KMS-11 (cell line): ENCODE results near the gene DMKN.

Source experiments
- H2AFZ ChIP-seq: fragments of 200-600 bp; sonication (generic); 2 replicates; pipeline ENCODE4 v1.6.1; 2016; ENCODE audit warnings: antibody characterized with exemption, mixed run types, low read depth
- H3K27ac ChIP-seq: fragments of 200-600 bp; sonication (generic); 2 replicates; pipeline ENCODE4 v1.6.1; 2016; ENCODE audit warnings: mild to moderate bottlenecking, mixed run types
- H3K27me3 ChIP-seq: fragments of 200-600 bp; sonication (generic); 2 replicates; pipeline ENCODE4 v1.6.1; 2017; ENCODE audit warnings: mild to moderate bottlenecking, low read depth, mixed run types, moderate library complexity; ENCODE audit not compliant: insufficient read depth
- H3K36me3 ChIP-seq: fragments of 200-600 bp; sonication (generic); 2 replicates; pipeline ENCODE4 v1.6.1; 2017; ENCODE audit warnings: mild to moderate bottlenecking, mixed run types; ENCODE audit not compliant: insufficient read depth
- H3K4me1 ChIP-seq: fragments of 200-600 bp; sonication (generic); 2 replicates; pipeline ENCODE4 v1.6.1; 2016; ENCODE audit warnings: mild to moderate bottlenecking, low read depth, mixed run types; ENCODE audit not compliant: poor library complexity, severe bottlenecking
- H3K4me2 ChIP-seq: fragments of 200-600 bp; sonication (generic); 2 replicates; pipeline ENCODE4 v1.7.0; 2016; ENCODE audit warnings: mild to moderate bottlenecking, mixed run types
- H3K4me3 ChIP-seq: fragments of 200-600 bp; sonication (generic); IDR thresholded peaks from 2 replicates; pipeline ENCODE4 v1.6.1; 2017; ENCODE audit warnings: low read depth, low read length, mixed read lengths; ENCODE audit not compliant: insufficient read depth
- H3K79me2 ChIP-seq: fragments of 200-600 bp; sonication (generic); 2 replicates; pipeline ENCODE4 v1.6.1; 2016; ENCODE audit warnings: low read depth, mixed run types; ENCODE audit not compliant: insufficient read depth
- H3K9ac ChIP-seq: fragments of 200-600 bp; sonication (generic); 2 replicates; pipeline ENCODE4 v1.6.1; 2016; ENCODE audit warnings: mild to moderate bottlenecking, mixed run types
- H4K20me1 ChIP-seq: fragments of 200-600 bp; sonication (generic); 2 replicates; pipeline ENCODE4 v1.6.1; 2016; ENCODE audit warnings: mild to moderate bottlenecking, mixed run types; ENCODE audit not compliant: insufficient read depth
- CTCF ChIP-seq: fragments of 200-600 bp; sonication (generic); conservative IDR thresholded peaks from 2 replicates; pipeline ENCODE4 v1.6.1; 2017; ENCODE audit warnings: low read depth, mild to moderate bottlenecking, antibody characterized with exemption, low read length, moderate library complexity, mixed read lengths

DMKN gene

GRCh38 chr19:35551091-35551810 is 37.8 kb upstream of the DMKN start:
- H2AFZ ChIP-seq, result no peak overlapping the region
- no peaks in the 10 kb centered on the region for H3K36me3 ChIP-seq
- peaks cover 8% of the 10 kb centered on the region for H3K4me1 ChIP-seq
- H3K27ac ChIP-seq, result no peak overlapping the region
- no peak overlapping the region for H3K9ac ChIP-seq
- no peak for TF ChIP-seq CTCF
- no peak overlapping the region for H3K4me2 ChIP-seq
- no peaks in the 10 kb centered on the region for H4K20me1 ChIP-seq
- H3K27me3 ChIP-seq, result peaks cover 17% of the 10 kb centered on the region; the same call in 1 of the 2 replicates
- H3K4me3 ChIP-seq, result no peak overlapping the region
- no peaks in the 10 kb centered on the region for H3K79me2 ChIP-seq

GRCh38 chr19:35549879-35550523 is 36.6 kb upstream of the DMKN start:
- Histone ChIP-seq H3K27ac (no peak overlapping the region), H3K4me2 (no peak overlapping the region), H3K4me1 (peaks cover 9% of the 10 kb centered on the region), H3K79me2 (no peaks in the 10 kb centered on the region), H3K27me3 (peaks cover 14% of the 10 kb centered on the region; the same call in 1 of the 2 replicates), H3K4me3 (no peak overlapping the region), H4K20me1 (no peaks in the 10 kb centered on the region), H3K9ac (no peak overlapping the region), H3K36me3 (no peaks in the 10 kb centered on the region), H2AFZ (no peak overlapping the region)
- no peak for TF ChIP-seq CTCF

GRCh38 chr19:35549174-35549788 is 35.8 kb upstream of the DMKN start:
- H3K36me3 ChIP-seq, result no peaks in the 10 kb centered on the region
- TF ChIP-seq CTCF, result peak; percentile 91
- no peak overlapping the region for H3K27ac ChIP-seq
- H3K4me3 ChIP-seq, result no peak overlapping the region
- H4K20me1 ChIP-seq, result no peaks in the 10 kb centered on the region
- H3K4me1 ChIP-seq, result peaks cover 13% of the 10 kb centered on the region
- no peak overlapping the region for H3K4me2 ChIP-seq
- peaks cover 10% of the 10 kb centered on the region; the same call in 1 of the 2 replicates for H3K27me3 ChIP-seq
- no peaks in the 10 kb centered on the region for H3K79me2 ChIP-seq
- H2AFZ ChIP-seq, result no peak overlapping the region
- H3K9ac ChIP-seq, result no peak overlapping the region

GRCh38 chr19:35546532-35546931 is 33.1 kb upstream of the DMKN start:
- Histone ChIP-seq H3K9ac (peak overlapping the region; percentile 94; the same call in 1 of the 2 replicates), H3K4me2 (peak overlapping the region; percentile 91), H3K36me3 (no peaks in the 10 kb centered on the region), H4K20me1 (no peaks in the 10 kb centered on the region), H3K79me2 (no peaks in the 10 kb centered on the region), H3K4me3 (no peak overlapping the region), H3K4me1 (peaks cover 14% of the 10 kb centered on the region), H3K27ac (peak overlapping the region; percentile 61; the same call in 1 of the 2 replicates), H2AFZ (no peak overlapping the region), H3K27me3 (no peaks in the 10 kb centered on the region)
- no peak for TF ChIP-seq CTCF
